Mucosa of descending colon (tissue), 3 donors: ENCODE measurements around the gene HLA-C. TPM values are rescaled to one million over a fixed set of nuclear protein-coding genes. Genes with fewer than 3 reads are reported as not detected.
A peak's percentile ranks its signal among the peaks of the same experiment; 100 is the strongest.

Experiments
- ATAC-seq: fragments of 200-7000 bp; cut with Tn5 transposase; one replicate; pipeline ENCODE4 v1.9.1; 2020; ENCODE audit warnings: mild to moderate bottlenecking, moderate library complexity
- DNase-seq, 3 donors: peaks; one replicate each; pipeline ENCODE4 v3.0.0-alpha.2; 2020
- H3K36me3 ChIP-seq: fragments of 200-600 bp; one replicate; pipeline ENCODE4 v1.8.0; 2021; ENCODE audit warnings: low read depth, mild to moderate bottlenecking
- H3K4me1 ChIP-seq: fragments of 200-600 bp; one replicate; pipeline ENCODE4 v1.8.0; 2021; ENCODE audit warnings: low read depth, mild to moderate bottlenecking
- H3K4me3 ChIP-seq: fragments of 200-600 bp; one replicate; pipeline ENCODE4 v1.8.0; 2021; ENCODE audit warnings: mild to moderate bottlenecking
- H3K9me3 ChIP-seq: fragments of 200-600 bp; one replicate; pipeline ENCODE4 v1.8.0; 2021; ENCODE audit warnings: mild to moderate bottlenecking
- intact Hi-C, 2 donors: fragments of 100-400 bp; cut with DNase I in 1 of 2; cut with micrococcal nuclease in 1 of 2; formaldehyde crosslinking; loops; one replicate each; pipeline versions ENCODE4 v1.11.0 to v1.11.1; 2022; cut with DNase I, micrococcal nuclease
- long read RNA-seq, 2 donors: library from polyadenylated mRNA; unstranded; transcript quantifications; one replicate each; pipeline ENCODE4 v2.0.0, GENCODE V29; 2019 to 2021
- total RNA-seq, 3 donors: library from RNA; stranded (reverse); fragmentation: NEBNext Ultra II Directional in 2 of 3; extraction: Animal tissue kit (Norgen Biotek cat#: 25700) in 2 of 3; gene quantifications; one replicate each; pipeline versions ENCODE4 v1.2.1 to v1.2.4, GENCODE V29; 2021 to 2023
- TF ChIP-seq, protein P1 (sequence below): fragments of 200-600 bp; IDR thresholded peaks from one replicate; pipeline ENCODE4 v1.8.0; 2022; ENCODE audit warnings: antibody characterized with exemption, mild to moderate bottlenecking
- donor health status: DM: no; HTN: no; CAD: no; lungs with moderate emphysema.
- donor health status: DM: no; HTN: no; CAD: no.
- donor health status: DM: no; HTN: yes; CAD: no.

HLA-C gene
- total RNA-seq = 1,000 to 10,000 TPM in 2 of 3 donors, 100 to 1,000 TPM in 1; 965 to 2,616 (median 1,478) TPM
- long read RNA-seq, donor 1, transcript HLA-C-208 (6 exons, 1,880 nt) = minor isoform, 64 of 543 reads
- long read RNA-seq, donor 1, transcript HLA-C-201 (8 exons, 1,536 nt) = major isoform, 368 of 543 reads
- long read RNA-seq, donor 1, partial matches to known transcripts = 84 of 543 reads
- long read RNA-seq, donor 1, other reads (novel, unspliced or antisense) = 23 of 543 reads
- long read RNA-seq, donor 2, transcript HLA-C-208 (6 exons, 1,880 nt) = minor isoform, 28 of 1,687 reads
- long read RNA-seq, donor 2, transcript HLA-C-201 (8 exons, 1,536 nt) = major isoform, 1,419 of 1,687 reads
- long read RNA-seq, donor 2, partial matches to known transcripts = 92 of 1,687 reads
- long read RNA-seq, donor 2, other reads (novel, unspliced or antisense) = 145 of 1,687 reads

DNA sequence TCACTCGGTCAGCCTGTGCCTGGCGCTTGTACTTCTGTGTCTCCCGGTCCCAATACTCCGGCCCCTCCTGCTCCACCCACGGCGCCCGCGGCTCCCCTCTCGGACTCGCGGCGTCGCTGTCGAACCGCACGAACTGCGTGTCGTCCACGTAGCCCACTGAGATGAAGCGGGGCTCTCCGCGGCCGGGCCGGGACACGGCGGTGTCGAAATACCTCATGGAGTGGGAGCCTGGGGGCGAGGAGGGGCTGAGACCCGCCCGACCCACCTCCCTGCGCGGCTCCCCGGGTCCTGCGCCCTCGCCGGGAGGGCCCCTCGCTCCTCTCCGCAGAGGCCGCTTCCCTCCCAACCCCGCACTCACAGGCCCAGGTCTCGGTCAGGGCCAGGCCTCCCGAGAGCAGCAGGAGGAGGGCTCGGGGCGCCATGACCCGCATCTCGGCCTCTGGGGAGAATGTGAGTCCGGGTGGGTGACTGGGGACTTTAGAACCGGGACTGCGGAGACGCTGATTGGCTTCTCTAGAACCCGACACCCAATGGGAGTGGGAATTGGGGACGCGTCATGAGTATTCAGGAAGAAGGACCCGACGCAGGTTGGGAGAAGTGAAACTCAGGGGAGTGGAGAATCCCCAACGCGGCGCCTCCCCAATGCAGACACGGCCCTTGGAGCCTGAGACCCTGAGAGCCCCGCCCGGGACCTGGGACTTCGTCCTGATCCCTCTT is at the start of gene HLA-C:
Gene HLA-C (minus strand): TSS at position 452 of the 717 bp plus-strand sequence. CDS start 21 bp downstream, at position 431.
- TF ChIP-seq, protein P1, sequence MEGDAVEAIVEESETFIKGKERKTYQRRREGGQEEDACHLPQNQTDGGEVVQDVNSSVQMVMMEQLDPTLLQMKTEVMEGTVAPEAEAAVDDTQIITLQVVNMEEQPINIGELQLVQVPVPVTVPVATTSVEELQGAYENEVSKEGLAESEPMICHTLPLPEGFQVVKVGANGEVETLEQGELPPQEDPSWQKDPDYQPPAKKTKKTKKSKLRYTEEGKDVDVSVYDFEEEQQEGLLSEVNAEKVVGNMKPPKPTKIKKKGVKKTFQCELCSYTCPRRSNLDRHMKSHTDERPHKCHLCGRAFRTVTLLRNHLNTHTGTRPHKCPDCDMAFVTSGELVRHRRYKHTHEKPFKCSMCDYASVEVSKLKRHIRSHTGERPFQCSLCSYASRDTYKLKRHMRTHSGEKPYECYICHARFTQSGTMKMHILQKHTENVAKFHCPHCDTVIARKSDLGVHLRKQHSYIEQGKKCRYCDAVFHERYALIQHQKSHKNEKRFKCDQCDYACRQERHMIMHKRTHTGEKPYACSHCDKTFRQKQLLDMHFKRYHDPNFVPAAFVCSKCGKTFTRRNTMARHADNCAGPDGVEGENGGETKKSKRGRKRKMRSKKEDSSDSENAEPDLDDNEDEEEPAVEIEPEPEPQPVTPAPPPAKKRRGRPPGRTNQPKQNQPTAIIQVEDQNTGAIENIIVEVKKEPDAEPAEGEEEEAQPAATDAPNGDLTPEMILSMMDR = no peak
- DNase-seq (peak; percentile 92 to 96 (median 93)), ATAC-seq (peak; percentile 94)
- Histone ChIP-seq H3K36me3 (no peaks in the 10 kb centered on the region), H3K4me3 (peak within 1 kb of the TSS; percentile 100), H3K4me1 (peaks cover 24% of the 10 kb centered on the region), H3K9me3 (no peaks in the 10 kb centered on the region)
- intact Hi-C loops = loop anchor here in 1 of 2 donors (10.0 kb wide), 1 partner anchor 83 kb away; the partner anchor contains the start of gene HLA-B

DNA sequence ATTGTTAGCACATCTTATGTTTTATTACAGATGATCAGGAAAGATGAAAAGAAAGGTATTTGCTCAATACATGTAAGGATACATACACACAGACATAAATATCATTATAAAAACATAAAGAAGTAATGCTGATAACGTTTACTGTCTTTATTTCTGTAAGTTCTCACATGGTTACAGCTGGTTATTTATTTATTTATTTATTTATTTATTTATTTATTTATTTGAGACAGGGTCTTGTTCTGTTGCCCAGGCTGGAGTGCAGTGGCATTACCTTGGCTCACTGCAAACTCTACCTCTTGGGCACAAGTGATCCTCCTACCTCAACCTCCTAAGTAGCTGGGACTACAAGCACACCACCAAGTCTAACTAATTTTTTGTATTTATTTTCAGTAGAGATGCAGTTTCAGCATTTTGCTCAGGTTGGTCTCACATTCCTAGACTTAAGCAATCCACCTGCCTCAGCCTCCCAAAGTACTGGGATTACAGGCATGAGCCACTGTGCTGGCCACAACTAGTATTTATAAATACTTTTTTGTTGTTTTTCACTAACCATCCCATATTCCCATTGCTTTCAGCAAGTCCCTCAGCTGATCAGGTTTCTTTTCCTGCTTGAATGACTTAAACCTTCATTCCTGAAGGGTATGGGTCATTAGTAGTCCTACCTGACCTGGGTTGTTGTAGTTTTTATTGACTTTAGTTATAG is 49.3 kb upstream of the HLA-C start:
- Histone ChIP-seq H3K4me1 (no peaks in the 10 kb centered on the region), H3K36me3 (no peaks in the 10 kb centered on the region), H3K4me3 (no peak overlapping the region), H3K9me3 (no peaks in the 10 kb centered on the region)
- ATAC-seq (no peak), DNase-seq (no peak)
- intact Hi-C loops = no loop called here
- TF ChIP-seq, protein P1 = no peak

DNA sequence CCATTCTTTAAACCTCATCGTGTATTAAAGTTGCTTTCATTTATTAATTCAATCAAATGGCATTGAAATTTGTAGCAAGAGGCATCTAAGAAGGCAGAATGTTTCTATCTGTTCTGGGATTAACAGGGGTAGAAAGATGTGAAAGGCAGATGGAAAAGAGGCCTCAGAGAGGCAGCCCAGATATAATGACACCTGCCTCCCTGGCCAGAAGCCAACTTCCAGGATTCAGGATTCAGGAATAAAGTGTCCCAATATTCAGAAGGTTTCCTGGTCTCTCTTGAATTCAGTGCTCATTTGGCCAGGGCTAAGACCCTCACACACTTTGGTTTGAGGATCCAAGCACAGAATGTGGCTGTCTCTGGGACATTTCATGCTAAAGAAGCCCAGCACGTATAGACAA is 45.1 kb upstream of the HLA-C start:
- H3K9me3 ChIP-seq = no peaks in the 10 kb centered on the region
- no peak overlapping the region for H3K4me3 ChIP-seq
- no peak for ATAC-seq
- H3K4me1 ChIP-seq = no peaks in the 10 kb centered on the region
- intact Hi-C loops = no loop called here
- H3K36me3 ChIP-seq = no peaks in the 10 kb centered on the region
- TF ChIP-seq, protein P1 = no peak
- DNase-seq = no peak

DNA sequence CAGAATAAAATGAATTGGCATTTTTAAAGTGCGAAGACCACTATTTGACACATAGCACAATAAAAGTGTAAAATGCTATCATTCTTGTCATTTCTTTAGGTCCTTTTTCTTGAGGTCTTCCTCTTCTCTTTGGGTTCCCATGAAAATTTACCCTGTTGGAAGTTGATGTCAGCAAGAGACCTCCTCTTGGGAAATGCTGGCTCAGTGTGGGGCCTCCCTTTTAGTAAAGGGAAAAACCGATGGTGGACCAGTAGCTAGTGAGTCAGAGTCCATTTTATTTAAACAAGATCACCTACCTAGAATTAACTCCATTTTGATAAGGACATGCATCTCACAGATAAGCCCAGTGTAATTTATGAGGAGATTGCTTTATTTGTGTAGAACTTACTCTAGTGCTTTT is 37.7 kb upstream of the HLA-C start:
- no peak for ATAC-seq
- no peak for DNase-seq
- TF ChIP-seq, protein P1 = no peak
- H3K4me1 ChIP-seq = peaks cover 9% of the 10 kb centered on the region
- intact Hi-C loops = no loop called here
- no peaks in the 10 kb centered on the region for H3K36me3 ChIP-seq
- H3K4me3 ChIP-seq = no peak overlapping the region
- H3K9me3 ChIP-seq = no peaks in the 10 kb centered on the region

DNA sequence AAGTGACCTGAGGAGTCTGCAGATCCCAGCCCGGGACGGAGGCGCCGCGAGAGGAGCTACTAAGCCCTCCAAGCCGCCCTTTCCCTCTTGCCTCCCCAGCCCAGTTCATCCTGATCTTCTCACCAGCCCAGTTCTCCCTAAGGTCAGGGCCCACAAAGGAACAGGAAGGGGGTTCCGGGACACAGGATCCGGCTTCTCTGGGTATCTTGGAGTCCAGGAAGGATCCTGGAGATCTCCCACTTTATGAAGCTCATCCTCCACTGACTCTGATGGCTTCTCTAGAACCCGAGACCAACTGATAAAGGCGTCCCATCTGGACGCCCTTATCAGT is 36.9 kb upstream of the HLA-C start:
- intact Hi-C loops = no loop called here
- Histone ChIP-seq H3K9me3 (no peaks in the 10 kb centered on the region), H3K4me1 (peaks cover 9% of the 10 kb centered on the region), H3K36me3 (no peaks in the 10 kb centered on the region), H3K4me3 (no peak overlapping the region)
- ATAC-seq = peak; percentile 5
- DNase-seq = no peak
- TF ChIP-seq, protein P1 = no peak
